Gastrocnemius medialis (tissue), 4 donors: ENCODE results near the gene PTPRC. TPM values are rescaled to one million over a fixed set of nuclear protein-coding genes. Genes with fewer than 3 reads are reported as not detected.

Experiments
- ATAC-seq, 2 donors: fragments of 150-250 bp; one replicate each; pipeline ENCODE4 v1.9.1; 2016
- DNase-seq, 2 donors: peaks; one replicate each; pipeline ENCODE4 v3.0.0-alpha.2; 2019
- H3K27ac ChIP-seq, 4 donors: fragments of 200-600 bp; sonication (generic); 1 replicate in 1 of 4; 2 replicates in 3 of 4; pipeline ENCODE4 v1.5.1; 2016 to 2018; ENCODE audit warnings: mild to moderate bottlenecking in 2 of 4, moderate library complexity in 1 of 4
- H3K27me3 ChIP-seq, 3 donors: fragments of 200-600 bp; sonication (generic) in 2 of 3; 1 replicate in 1 of 3; 2 replicates in 2 of 3; pipeline versions ENCODE4 v1.5.1 to v1.6.0; 2016 to 2019; ENCODE audit warnings: mild to moderate bottlenecking in 1 of 3, moderate library complexity in 1 of 3
- H3K36me3 ChIP-seq, 2 donors: fragments of 200-600 bp; sonication (generic) in 1 of 2; one replicate each; pipeline ENCODE4 v1.5.1; 2017 to 2018
- H3K4me1 ChIP-seq, 2 donors: fragments of 200-600 bp; sonication (generic) in 1 of 2; one replicate each; pipeline ENCODE4 v1.5.1; 2016 to 2017; ENCODE audit warnings: mild to moderate bottlenecking in 2 of 2
- H3K4me3 ChIP-seq, 4 donors: fragments of 200-600 bp; sonication (generic) in 3 of 4; 1 replicate in 1 of 4; 2 replicates in 3 of 4; pipeline ENCODE4 v1.5.1; 2016 to 2019; ENCODE audit warnings: mild to moderate bottlenecking in 2 of 4
- H3K9me3 ChIP-seq, 3 donors: fragments of 200-600 bp; sonication (generic) in 2 of 3; 1 replicate in 1 of 3; 2 replicates in 2 of 3; pipeline ENCODE4 v1.5.1; 2016 to 2019
- CTCF ChIP-seq, 5 experiments: fragments of 450-650 bp in 3 of 5; fragments of 200-600 bp in 2 of 5; sonication (generic) in 2 of 5; IDR thresholded peaks in 4 of 5; conservative IDR thresholded peaks in 1 of 5; 1 replicate in 4 of 5; 2 replicates in 1 of 5; pipeline ENCODE4 v1.5.1; 2016 to 2019; ENCODE audit warnings: antibody characterized with exemption in 5 of 5, mild to moderate bottlenecking in 3 of 5, moderate library complexity in 3 of 5
- POLR2A ChIP-seq, 2 donors: fragments of 450-650 bp; IDR thresholded peaks; one replicate each; pipeline ENCODE4 v1.6.1; 2017; ENCODE audit warnings: antibody characterized with exemption in 2 of 2, mild to moderate bottlenecking in 2 of 2, moderate library complexity in 2 of 2
- in situ Hi-C, 4 donors: fragments of 200-750 bp; cut with MboI; loops; one replicate each; pipeline versions ENCODE4 v1.15.0 to v1.8.0; 2017; ENCODE audit warnings: low sequenced_read_pairs in 4 of 4
- intact Hi-C: fragments of 100-400 bp; cut with DNase I; formaldehyde crosslinking; loops from one replicate; pipeline ENCODE4 v1.15.1; 2023; ENCODE audit warnings: low total_unique reads
- total RNA-seq, 4 donors: library from RNA; depleted of rRNA; stranded (reverse); fragments of >200 nt; gene quantifications; one replicate each; pipeline versions ENCODE4 v1.1.0 to v1.2.3, GENCODE V29; 2016

Gene PTPRC
- total RNA-seq: 10 to 100 TPM in 1 of 4 donors, 1 to 10 TPM in 3; 1.7 to 10.4 (median 5.3) TPM

GRCh38 chr1:198638894-198639635 lies at the start of gene PTPRC:
TSS of gene PTPRC (plus strand) at chr1:198639040. CDS start at chr1:198639269, 229 bp downstream.
- H3K4me1 ChIP-seq: no peaks in the 10 kb centered on the region
- no peaks in the 10 kb centered on the region for H3K36me3 ChIP-seq
- no peak for DNase-seq
- in situ Hi-C loops: no loop called here
- TF ChIP-seq CTCF (IDR thresholded peaks at IDR 0.05 in 4 of 5, conservative IDR thresholded peaks at IDR 0.05 in 1 of 5) (no peak), POLR2A (IDR thresholded peaks at IDR 0.05) (no peak)
- no peak within 1 kb of the TSS for H3K27ac ChIP-seq
- intact Hi-C loops: no loop called here
- no peaks in the 10 kb centered on the region for H3K9me3 ChIP-seq
- H3K27me3 ChIP-seq: no peaks in the 10 kb centered on the region
- peak within 1 kb of the TSS in 1 of 4 donors; percentile 27 for H3K4me3 ChIP-seq
- ATAC-seq: no peak

- H3K27ac ChIP-seq: no peak overlapping the region
- in situ Hi-C loops: no loop called here
These were observed 48.4 kb upstream of the PTPRC start for GRCh38 chr1:198590454-198590853.

GRCh38 chr1:198595765-198596164 lies 43.1 kb upstream of the PTPRC start:
- DNase-seq (no peak), ATAC-seq (no peak)
- no peak for TF ChIP-seq POLR2A (IDR thresholded peaks at IDR 0.05)
- no peak for TF ChIP-seq CTCF (IDR thresholded peaks at IDR 0.05 in 4 of 5, conservative IDR thresholded peaks at IDR 0.05 in 1 of 5)
- intact Hi-C loops (no loop called here), in situ Hi-C loops (no loop called here)
- H3K27me3 ChIP-seq: no peaks in the 10 kb centered on the region
- H3K4me3 ChIP-seq: no peak overlapping the region
- H3K27ac ChIP-seq: no peak overlapping the region
- no peaks in the 10 kb centered on the region for H3K9me3 ChIP-seq
- no peaks in the 10 kb centered on the region for H3K4me1 ChIP-seq
- no peaks in the 10 kb centered on the region for H3K36me3 ChIP-seq

More at GRCh38 chr1:198590454-198590853, 48.4 kb upstream of the PTPRC start:
- intact Hi-C loops: no loop called here
- Histone ChIP-seq H3K4me3 (no peak overlapping the region), H3K27me3 (no peaks in the 10 kb centered on the region), H3K9me3 (no peaks in the 10 kb centered on the region), H3K36me3 (no peaks in the 10 kb centered on the region), H3K4me1 (no peaks in the 10 kb centered on the region)
- ATAC-seq (no peak), DNase-seq (no peak)
- TF ChIP-seq POLR2A (IDR thresholded peaks at IDR 0.05): no peak
- no peak for TF ChIP-seq CTCF (IDR thresholded peaks at IDR 0.05 in 4 of 5, conservative IDR thresholded peaks at IDR 0.05 in 1 of 5)

GRCh38 chr1:198597690-198598430 lies 41.0 kb upstream of the PTPRC start:
- H3K27me3 ChIP-seq: no peaks in the 10 kb centered on the region
- in situ Hi-C loops (no loop called here), intact Hi-C loops (no loop called here)
- TF ChIP-seq CTCF (IDR thresholded peaks at IDR 0.05 in 4 of 5, conservative IDR thresholded peaks at IDR 0.05 in 1 of 5): no peak
- TF ChIP-seq POLR2A (IDR thresholded peaks at IDR 0.05): no peak
- H3K4me3 ChIP-seq: no peak overlapping the region
- H3K27ac ChIP-seq: no peak overlapping the region
- ATAC-seq (no peak), DNase-seq (no peak)
- H3K9me3 ChIP-seq: no peaks in the 10 kb centered on the region
- no peaks in the 10 kb centered on the region for H3K36me3 ChIP-seq
- no peaks in the 10 kb centered on the region for H3K4me1 ChIP-seq
